ENCODE measurements around the gene DTL.

The DTL gene

GRCh38 chr1:212121779-212122178 is 86.2 kb downstream of the DTL start:
- DNase-seq (ENCODE audit: low read depth in 2 of 2) = no peak
- TF ChIP-seq CTCF (IDR thresholded peaks at IDR 0.05; ENCODE audit: low read depth, low read length) = no peak
- H3K4me3 ChIP-seq (replicated peaks in 1 of 2; ENCODE audit: low read depth in 2 of 2, low read length in 2 of 2) = no peak overlapping the region

GRCh38 chr1:212124690-212125582 is 89.4 kb downstream of the DTL start:
- H3K4me3 ChIP-seq (replicated peaks in 1 of 2; ENCODE audit: low read depth in 2 of 2, low read length in 2 of 2) = no peak overlapping the region
- peak in 1 of 2 donors; percentile 23 for DNase-seq (ENCODE audit: low read depth in 2 of 2)
- no peak for TF ChIP-seq CTCF (IDR thresholded peaks at IDR 0.05; ENCODE audit: low read depth, low read length)

DNA sequence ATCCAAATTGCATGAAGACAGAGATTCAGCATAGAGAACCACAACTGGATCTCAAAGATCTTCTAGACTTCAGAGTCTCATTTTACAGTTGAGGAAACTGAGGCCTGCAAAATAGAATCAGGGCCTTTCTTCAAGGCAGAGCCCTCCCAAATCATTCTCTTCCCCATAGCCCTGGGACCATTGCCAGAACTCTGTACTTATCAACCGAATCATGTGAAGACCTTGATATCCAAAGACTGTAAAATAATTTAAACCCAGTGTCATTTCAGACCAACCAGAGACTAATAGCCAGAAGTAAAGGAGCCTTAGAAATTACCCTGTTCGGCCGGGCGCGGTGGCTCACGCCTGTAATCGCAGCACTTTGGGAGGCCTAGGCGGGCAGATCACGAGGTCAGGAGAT is 90.1 kb downstream of the DTL start:
- no peak overlapping the region for H3K4me3 ChIP-seq (replicated peaks in 1 of 2; ENCODE audit: low read depth in 2 of 2, low read length in 2 of 2)
- DNase-seq (ENCODE audit: low read depth in 2 of 2) = no peak

GRCh38 chr1:212127221-212127620 is 91.7 kb downstream of the DTL start:
- no peak overlapping the region for H3K4me3 ChIP-seq (replicated peaks in 1 of 2; ENCODE audit: low read depth in 2 of 2, low read length in 2 of 2)
- TF ChIP-seq CTCF (IDR thresholded peaks at IDR 0.05; ENCODE audit: low read depth, low read length) = no peak
- DNase-seq (ENCODE audit: low read depth in 2 of 2) = no peak

More for the DNA sequence above, 90.1 kb downstream of the DTL start:
- TF ChIP-seq CTCF (IDR thresholded peaks at IDR 0.05; ENCODE audit: low read depth, low read length) = no peak

GRCh38 chr1:212129781-212130180 is 94.2 kb downstream of the DTL start:
- no peak overlapping the region for H3K4me3 ChIP-seq (replicated peaks in 1 of 2; ENCODE audit: low read depth in 2 of 2, low read length in 2 of 2)
- no peak for TF ChIP-seq CTCF (IDR thresholded peaks at IDR 0.05; ENCODE audit: low read depth, low read length)
- DNase-seq (ENCODE audit: low read depth in 2 of 2) = no peak

DNA sequence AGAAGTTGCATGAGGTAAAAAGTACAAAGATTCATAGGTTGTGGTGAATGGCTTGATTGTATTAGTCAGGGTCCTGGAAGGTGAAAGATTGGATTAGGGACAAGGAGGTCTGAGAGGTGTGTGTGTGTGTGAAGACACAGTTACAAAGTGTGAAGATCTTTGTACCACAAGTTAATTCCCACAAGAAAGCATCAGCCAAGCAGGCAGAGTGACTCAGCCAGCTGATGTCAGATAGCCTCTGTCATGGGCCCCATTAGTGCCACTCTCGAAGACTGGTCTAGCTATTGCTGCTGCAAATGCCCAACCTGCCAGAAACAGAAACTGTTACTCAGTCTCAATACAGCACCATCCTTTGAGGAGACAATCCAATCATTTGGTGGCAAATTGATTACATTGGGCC is 96.5 kb downstream of the DTL start:
- H3K4me3 ChIP-seq (replicated peaks in 1 of 2; ENCODE audit: low read depth in 2 of 2, low read length in 2 of 2) = no peak overlapping the region
- no peak for TF ChIP-seq CTCF (IDR thresholded peaks at IDR 0.05; ENCODE audit: low read depth, low read length)
- DNase-seq (ENCODE audit: low read depth in 2 of 2) = no peak
